GM23338 (cell line): ENCODE measurements around the gene IFI16. TPM values are rescaled to one million over a fixed set of nuclear protein-coding genes. Genes with fewer than 3 reads are reported as not detected.

Source experiments
- ATAC-seq: fragments of 200-7000 bp; cut with Tn5 transposase; 3 replicates; pipeline ENCODE4 v1.9.1; 2020
- DNase-seq: peaks from one replicate; pipeline ENCODE4 v3.0.0-alpha.2; 2015; ENCODE audit warnings: low spot score
- H2AFZ ChIP-seq: fragments of 200-600 bp; sonication (generic); 2 replicates; pipeline ENCODE4 v1.8.0; 2016; ENCODE audit warnings: antibody characterized with exemption, mild to moderate bottlenecking, moderate library complexity
- H3F3A ChIP-seq: fragments of 200-600 bp; sonication (generic); replicated peaks from 2 replicates; pipeline ENCODE4 v1.8.0; 2017; ENCODE audit warnings: antibody characterized with exemption, mixed run types, low read depth
- H3K27ac ChIP-seq: fragments of 200-600 bp; sonication (generic); 2 replicates; pipeline ENCODE4 v1.6.1; 2016; ENCODE audit warnings: low read depth
- H3K27me3 ChIP-seq: fragments of 200-600 bp; sonication (generic); 2 replicates; pipeline ENCODE4 v1.8.0; 2016; ENCODE audit warnings: mild to moderate bottlenecking, mixed run types, moderate library complexity; ENCODE audit not compliant: insufficient read depth
- H3K36me3 ChIP-seq: fragments of 200-600 bp; sonication (generic); 2 replicates; pipeline ENCODE4 v1.8.0; 2016; ENCODE audit warnings: mild to moderate bottlenecking; ENCODE audit not compliant: insufficient read depth
- H3K4me1 ChIP-seq: fragments of 200-600 bp; sonication (generic); 2 replicates; pipeline ENCODE4 v1.8.0; 2016; ENCODE audit warnings: mild to moderate bottlenecking, moderate library complexity; ENCODE audit not compliant: insufficient read depth
- H3K4me2 ChIP-seq: fragments of 200-600 bp; sonication (generic); 2 replicates; pipeline ENCODE4 v1.7.1; 2017; ENCODE audit warnings: mixed run types
- H3K4me3 ChIP-seq: fragments of 200-600 bp; sonication (generic); 2 replicates; pipeline ENCODE4 v1.6.1; 2016; ENCODE audit warnings: mixed run types
- H3K79me2 ChIP-seq: fragments of 200-600 bp; sonication (generic); replicated peaks from 2 replicates; pipeline ENCODE4 v1.8.0; 2017; ENCODE audit warnings: mild to moderate bottlenecking; ENCODE audit not compliant: insufficient read depth
- H3K9me2 ChIP-seq: fragments of 200-600 bp; sonication (generic); 2 replicates; pipeline ENCODE4 v1.8.0; 2017; ENCODE audit not compliant: insufficient read depth
- H4K20me1 ChIP-seq: fragments of 200-600 bp; sonication (generic); replicated peaks from 2 replicates; pipeline ENCODE4 v1.8.0; 2017; ENCODE audit warnings: mild to moderate bottlenecking; ENCODE audit not compliant: insufficient read depth
- H3K27ac Mint-ChIP-seq: 2 replicates; pipeline ENCODE4 v1.8.0; 2020; ENCODE audit warnings: inconsistent platforms, mild to moderate bottlenecking, moderate library complexity, mixed read lengths
- H3K27me3 Mint-ChIP-seq: 3 replicates; pipeline ENCODE4 v1.8.0; 2022; ENCODE audit warnings: low read depth, mild to moderate bottlenecking, moderate library complexity, mixed read lengths, inconsistent platforms; ENCODE audit not compliant: insufficient read depth, poor library complexity
- H3K36me3 Mint-ChIP-seq: 3 replicates; pipeline ENCODE4 v1.8.0; 2021; ENCODE audit warnings: low read depth, mild to moderate bottlenecking, inconsistent platforms, moderate library complexity, mixed read lengths
- H3K4me1 Mint-ChIP-seq: 3 replicates; pipeline ENCODE4 v1.8.0; 2020; ENCODE audit warnings: mild to moderate bottlenecking, inconsistent platforms, mixed read lengths
- H3K4me3 Mint-ChIP-seq: 3 replicates; pipeline ENCODE4 v1.8.0; 2021; ENCODE audit warnings: moderate library complexity, mild to moderate bottlenecking, inconsistent platforms, mixed read lengths
- H3K9me3 Mint-ChIP-seq: 3 replicates; pipeline ENCODE4 v1.8.0; 2020; ENCODE audit warnings: moderate library complexity, mild to moderate bottlenecking, inconsistent platforms, mixed read lengths
- CREB1 ChIP-seq: fragments of 250-450 bp; sonication (Bioruptor Pico); IDR thresholded peaks from 2 replicates; pipeline ENCODE4 v1.5.0; 2020; ENCODE audit warnings: low read depth, mild to moderate bottlenecking, moderate library complexity
- EZH2 ChIP-seq: fragments of 200-600 bp; sonication (generic); IDR thresholded peaks from one replicate; pipeline ENCODE4 v1.8.0; 2017; ENCODE audit warnings: antibody characterized with exemption, mild to moderate bottlenecking, low read depth; ENCODE audit not compliant: unreplicated experiment
- EZH2phosphoT487 ChIP-seq: fragments of 200-600 bp; sonication (generic); IDR thresholded peaks from one replicate; pipeline ENCODE4 v1.8.1; 2018; ENCODE audit warnings: antibody characterized with exemption; ENCODE audit not compliant: unreplicated experiment
- NANOG ChIP-seq: IDR thresholded peaks from 2 replicates; pipeline ENCODE4 v1.6.1; 2016; ENCODE audit warnings: antibody characterized with exemption, borderline replicate concordance
- POLR2AphosphoS5 ChIP-seq: IDR thresholded peaks from 2 replicates; pipeline ENCODE4 v1.6.1; 2016; ENCODE audit warnings: antibody characterized with exemption, low read depth
- STAT1 ChIP-seq: IDR thresholded peaks from one replicate; pipeline ENCODE4 v1.6.1; 2016; ENCODE audit warnings: antibody characterized with exemption; ENCODE audit not compliant: unreplicated experiment
- ZNF114 ChIP-seq: fragments of 250-450 bp; sonication (Bioruptor Pico); IDR thresholded peaks from 2 replicates; pipeline ENCODE4 v1.5.0; 2020; ENCODE audit warnings: mild to moderate bottlenecking, moderate library complexity
- ZNF331 ChIP-seq: fragments of 250-450 bp; sonication (Bioruptor Pico); IDR thresholded peaks from 2 replicates; pipeline ENCODE4 v1.5.0; 2020; ENCODE audit warnings: low read depth, mild to moderate bottlenecking, moderate library complexity
- polyA plus RNA-seq: library from polyadenylated mRNA; unstranded; fragments of >200 nt; fragmentation: Nextera tagmentation; extraction: Ambion mirVana; gene quantifications from 2 replicates; pipeline ENCODE4 v1.2.1, GENCODE V29; 2016
- total RNA-seq: library from RNA; depleted of rRNA; stranded (reverse); fragments of >200 nt; shearing (Covaris generic); gene quantifications from 2 replicates; pipeline ENCODE4 v1.2.3, GENCODE V29; 2014
- TF ChIP-seq, protein P1 (sequence below): IDR thresholded peaks from one replicate; pipeline ENCODE4 v1.6.1; 2018; ENCODE audit warnings: antibody characterized with exemption; ENCODE audit not compliant: unreplicated experiment
- TF ChIP-seq, protein P2 (sequence below): fragments of 250-450 bp; sonication (Bioruptor Pico); IDR thresholded peaks from 2 replicates; pipeline ENCODE4 v1.5.0; 2020; ENCODE audit warnings: mild to moderate bottlenecking, moderate library complexity
- TF ChIP-seq, protein P3 (sequence below), 2 experiments: fragments of 200-600 bp in 1 of 2; sonication (generic) in 1 of 2; conservative IDR thresholded peaks; 2 replicates each; pipeline versions ENCODE4 v1.5.1 to v1.6.1; 2016 to 2017; ENCODE audit warnings: antibody characterized with exemption in 2 of 2, low read depth in 2 of 2, mild to moderate bottlenecking in 2 of 2, moderate library complexity in 1 of 2

IFI16 gene
- total and polyA plus RNA-seq, 2 experiments from 2014 or later: 0.31 to 2.1 TPM

DNA sequence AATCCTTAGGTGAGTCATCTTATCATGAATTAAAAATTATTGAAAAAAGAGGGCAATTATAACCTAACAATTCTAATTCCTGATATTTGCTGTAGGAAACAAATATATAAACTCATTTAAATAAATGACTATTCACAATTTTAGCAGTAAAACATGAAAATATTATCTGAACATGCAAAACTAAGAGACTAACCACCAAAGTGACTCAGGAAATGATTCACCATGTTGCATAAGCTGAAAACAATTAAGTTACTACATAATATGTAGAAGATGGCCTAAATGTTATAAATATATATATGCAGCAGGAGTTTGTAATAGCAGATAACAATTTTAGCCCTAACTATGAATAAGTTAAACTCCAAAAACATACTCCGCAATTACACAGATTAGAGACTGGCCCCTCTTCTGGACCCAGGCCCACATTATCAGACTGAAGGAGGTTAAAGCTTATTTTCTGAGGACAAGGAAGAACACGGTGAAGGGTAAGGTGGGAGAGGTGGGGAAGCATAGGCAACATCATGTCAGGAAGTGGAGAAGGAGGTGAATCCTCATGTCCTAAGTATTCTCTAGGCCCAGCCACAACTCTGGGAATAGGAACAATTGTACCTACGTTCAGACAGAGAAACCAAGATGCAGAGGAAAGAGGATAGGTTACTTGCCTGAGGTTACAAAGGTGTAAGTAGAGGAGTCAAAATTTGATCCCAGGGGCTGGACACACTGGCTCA, 82.5 kb downstream of the IFI16 start:
- no peaks in the 10 kb centered on the region for H3K4me1 Mint-ChIP-seq
- no peaks in the 10 kb centered on the region for H3K36me3 ChIP-seq
- no peak overlapping the region for H2AFZ ChIP-seq
- H3K27ac Mint-ChIP-seq: no peak overlapping the region
- ATAC-seq (no peak), DNase-seq (no peak)
- no peak overlapping the region for H3K4me3 Mint-ChIP-seq
- no peaks in the 10 kb centered on the region for H3K27me3 Mint-ChIP-seq
- H3K4me3 ChIP-seq: no peak overlapping the region
- H3K79me2 ChIP-seq: no peaks in the 10 kb centered on the region
- no peaks in the 10 kb centered on the region for H3K9me3 Mint-ChIP-seq
- TF ChIP-seq NANOG (no peak), STAT1 (no peak), EZH2 (no peak), ZNF331 (CRISPR knock-in tag) (no peak), EZH2phosphoT487 (no peak), POLR2AphosphoS5 (no peak), CREB1 (CRISPR knock-in tag) (no peak), ZNF114 (CRISPR knock-in tag) (no peak)
- TF ChIP-seq, protein P1, sequence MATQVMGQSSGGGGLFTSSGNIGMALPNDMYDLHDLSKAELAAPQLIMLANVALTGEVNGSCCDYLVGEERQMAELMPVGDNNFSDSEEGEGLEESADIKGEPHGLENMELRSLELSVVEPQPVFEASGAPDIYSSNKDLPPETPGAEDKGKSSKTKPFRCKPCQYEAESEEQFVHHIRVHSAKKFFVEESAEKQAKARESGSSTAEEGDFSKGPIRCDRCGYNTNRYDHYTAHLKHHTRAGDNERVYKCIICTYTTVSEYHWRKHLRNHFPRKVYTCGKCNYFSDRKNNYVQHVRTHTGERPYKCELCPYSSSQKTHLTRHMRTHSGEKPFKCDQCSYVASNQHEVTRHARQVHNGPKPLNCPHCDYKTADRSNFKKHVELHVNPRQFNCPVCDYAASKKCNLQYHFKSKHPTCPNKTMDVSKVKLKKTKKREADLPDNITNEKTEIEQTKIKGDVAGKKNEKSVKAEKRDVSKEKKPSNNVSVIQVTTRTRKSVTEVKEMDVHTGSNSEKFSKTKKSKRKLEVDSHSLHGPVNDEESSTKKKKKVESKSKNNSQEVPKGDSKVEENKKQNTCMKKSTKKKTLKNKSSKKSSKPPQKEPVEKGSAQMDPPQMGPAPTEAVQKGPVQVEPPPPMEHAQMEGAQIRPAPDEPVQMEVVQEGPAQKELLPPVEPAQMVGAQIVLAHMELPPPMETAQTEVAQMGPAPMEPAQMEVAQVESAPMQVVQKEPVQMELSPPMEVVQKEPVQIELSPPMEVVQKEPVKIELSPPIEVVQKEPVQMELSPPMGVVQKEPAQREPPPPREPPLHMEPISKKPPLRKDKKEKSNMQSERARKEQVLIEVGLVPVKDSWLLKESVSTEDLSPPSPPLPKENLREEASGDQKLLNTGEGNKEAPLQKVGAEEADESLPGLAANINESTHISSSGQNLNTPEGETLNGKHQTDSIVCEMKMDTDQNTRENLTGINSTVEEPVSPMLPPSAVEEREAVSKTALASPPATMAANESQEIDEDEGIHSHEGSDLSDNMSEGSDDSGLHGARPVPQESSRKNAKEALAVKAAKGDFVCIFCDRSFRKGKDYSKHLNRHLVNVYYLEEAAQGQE: no peak
- TF ChIP-seq, protein P2, sequence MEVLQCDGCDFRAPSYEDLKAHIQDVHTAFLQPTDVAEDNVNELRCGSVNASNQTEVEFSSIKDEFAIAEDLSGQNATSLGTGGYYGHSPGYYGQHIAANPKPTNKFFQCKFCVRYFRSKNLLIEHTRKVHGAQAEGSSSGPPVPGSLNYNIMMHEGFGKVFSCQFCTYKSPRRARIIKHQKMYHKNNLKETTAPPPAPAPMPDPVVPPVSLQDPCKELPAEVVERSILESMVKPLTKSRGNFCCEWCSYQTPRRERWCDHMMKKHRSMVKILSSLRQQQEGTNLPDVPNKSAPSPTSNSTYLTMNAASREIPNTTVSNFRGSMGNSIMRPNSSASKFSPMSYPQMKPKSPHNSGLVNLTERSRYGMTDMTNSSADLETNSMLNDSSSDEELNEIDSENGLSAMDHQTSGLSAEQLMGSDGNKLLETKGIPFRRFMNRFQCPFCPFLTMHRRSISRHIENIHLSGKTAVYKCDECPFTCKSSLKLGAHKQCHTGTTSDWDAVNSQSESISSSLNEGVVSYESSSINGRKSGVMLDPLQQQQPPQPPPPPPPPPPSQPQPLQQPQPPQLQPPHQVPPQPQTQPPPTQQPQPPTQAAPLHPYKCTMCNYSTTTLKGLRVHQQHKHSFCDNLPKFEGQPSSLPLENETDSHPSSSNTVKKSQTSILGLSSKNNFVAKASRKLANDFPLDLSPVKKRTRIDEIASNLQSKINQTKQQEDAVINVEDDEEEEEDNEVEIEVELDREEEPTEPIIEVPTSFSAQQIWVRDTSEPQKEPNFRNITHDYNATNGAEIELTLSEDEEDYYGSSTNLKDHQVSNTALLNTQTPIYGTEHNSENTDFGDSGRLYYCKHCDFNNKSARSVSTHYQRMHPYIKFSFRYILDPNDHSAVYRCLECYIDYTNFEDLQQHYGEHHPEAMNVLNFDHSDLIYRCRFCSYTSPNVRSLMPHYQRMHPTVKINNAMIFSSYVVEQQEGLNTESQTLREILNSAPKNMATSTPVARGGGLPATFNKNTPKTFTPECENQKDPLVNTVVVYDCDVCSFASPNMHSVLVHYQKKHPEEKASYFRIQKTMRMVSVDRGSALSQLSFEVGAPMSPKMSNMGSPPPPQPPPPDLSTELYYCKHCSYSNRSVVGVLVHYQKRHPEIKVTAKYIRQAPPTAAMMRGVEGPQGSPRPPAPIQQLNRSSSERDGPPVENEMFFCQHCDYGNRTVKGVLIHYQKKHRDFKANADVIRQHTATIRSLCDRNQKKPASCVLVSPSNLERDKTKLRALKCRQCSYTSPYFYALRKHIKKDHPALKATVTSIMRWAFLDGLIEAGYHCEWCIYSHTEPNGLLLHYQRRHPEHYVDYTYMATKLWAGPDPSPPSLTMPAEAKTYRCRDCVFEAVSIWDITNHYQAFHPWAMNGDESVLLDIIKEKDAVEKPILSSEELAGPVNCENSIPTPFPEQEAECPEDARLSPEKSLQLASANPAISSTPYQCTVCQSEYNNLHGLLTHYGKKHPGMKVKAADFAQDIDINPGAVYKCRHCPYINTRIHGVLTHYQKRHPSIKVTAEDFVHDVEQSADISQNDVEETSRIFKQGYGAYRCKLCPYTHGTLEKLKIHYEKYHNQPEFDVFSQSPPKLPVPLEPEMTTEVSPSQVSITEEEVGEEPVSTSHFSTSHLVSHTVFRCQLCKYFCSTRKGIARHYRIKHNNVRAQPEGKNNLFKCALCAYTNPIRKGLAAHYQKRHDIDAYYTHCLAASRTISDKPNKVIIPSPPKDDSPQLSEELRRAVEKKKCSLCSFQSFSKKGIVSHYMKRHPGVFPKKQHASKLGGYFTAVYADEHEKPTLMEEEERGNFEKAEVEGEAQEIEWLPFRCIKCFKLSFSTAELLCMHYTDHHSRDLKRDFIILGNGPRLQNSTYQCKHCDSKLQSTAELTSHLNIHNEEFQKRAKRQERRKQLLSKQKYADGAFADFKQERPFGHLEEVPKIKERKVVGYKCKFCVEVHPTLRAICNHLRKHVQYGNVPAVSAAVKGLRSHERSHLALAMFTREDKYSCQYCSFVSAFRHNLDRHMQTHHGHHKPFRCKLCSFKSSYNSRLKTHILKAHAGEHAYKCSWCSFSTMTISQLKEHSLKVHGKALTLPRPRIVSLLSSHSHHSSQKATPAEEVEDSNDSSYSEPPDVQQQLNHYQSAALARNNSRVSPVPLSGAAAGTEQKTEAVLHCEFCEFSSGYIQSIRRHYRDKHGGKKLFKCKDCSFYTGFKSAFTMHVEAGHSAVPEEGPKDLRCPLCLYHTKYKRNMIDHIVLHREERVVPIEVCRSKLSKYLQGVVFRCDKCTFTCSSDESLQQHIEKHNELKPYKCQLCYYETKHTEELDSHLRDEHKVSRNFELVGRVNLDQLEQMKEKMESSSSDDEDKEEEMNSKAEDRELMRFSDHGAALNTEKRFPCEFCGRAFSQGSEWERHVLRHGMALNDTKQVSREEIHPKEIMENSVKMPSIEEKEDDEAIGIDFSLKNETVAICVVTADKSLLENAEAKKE: no peak
- TF ChIP-seq, protein P3, sequence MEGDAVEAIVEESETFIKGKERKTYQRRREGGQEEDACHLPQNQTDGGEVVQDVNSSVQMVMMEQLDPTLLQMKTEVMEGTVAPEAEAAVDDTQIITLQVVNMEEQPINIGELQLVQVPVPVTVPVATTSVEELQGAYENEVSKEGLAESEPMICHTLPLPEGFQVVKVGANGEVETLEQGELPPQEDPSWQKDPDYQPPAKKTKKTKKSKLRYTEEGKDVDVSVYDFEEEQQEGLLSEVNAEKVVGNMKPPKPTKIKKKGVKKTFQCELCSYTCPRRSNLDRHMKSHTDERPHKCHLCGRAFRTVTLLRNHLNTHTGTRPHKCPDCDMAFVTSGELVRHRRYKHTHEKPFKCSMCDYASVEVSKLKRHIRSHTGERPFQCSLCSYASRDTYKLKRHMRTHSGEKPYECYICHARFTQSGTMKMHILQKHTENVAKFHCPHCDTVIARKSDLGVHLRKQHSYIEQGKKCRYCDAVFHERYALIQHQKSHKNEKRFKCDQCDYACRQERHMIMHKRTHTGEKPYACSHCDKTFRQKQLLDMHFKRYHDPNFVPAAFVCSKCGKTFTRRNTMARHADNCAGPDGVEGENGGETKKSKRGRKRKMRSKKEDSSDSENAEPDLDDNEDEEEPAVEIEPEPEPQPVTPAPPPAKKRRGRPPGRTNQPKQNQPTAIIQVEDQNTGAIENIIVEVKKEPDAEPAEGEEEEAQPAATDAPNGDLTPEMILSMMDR (conservative IDR thresholded peaks at IDR 0.05; ENCODE audit: low read depth in 2 of 2): no peak
- no peaks in the 10 kb centered on the region for H3K4me1 ChIP-seq
- H3K27me3 ChIP-seq: no peaks in the 10 kb centered on the region
- H3K9me2 ChIP-seq: no peaks in the 10 kb centered on the region
- H3F3A ChIP-seq: no peaks in the 10 kb centered on the region
- H4K20me1 ChIP-seq: no peaks in the 10 kb centered on the region
- H3K4me2 ChIP-seq: no peak overlapping the region
- no peaks in the 10 kb centered on the region for H3K36me3 Mint-ChIP-seq
- H3K27ac ChIP-seq: no peak overlapping the region
